ENCODE data around the gene PLCB4. TPM values are rescaled to one million over a fixed set of nuclear protein-coding genes. Genes with fewer than 3 reads are reported as not detected.

PLCB4 gene
- total RNA-seq, 4 donors from 2014 or later, result 3.5 to 30.5 (median 17.5) TPM

GRCh38 chr20:9428292-9428607 lies 359.4 kb downstream of the PLCB4 start:
- peaks cover 0 to 18% (median 0%) of the 10 kb centered on the region in 3 donors for H3K36me3 ChIP-seq
- TF ChIP-seq POLR2A (IDR thresholded peaks at IDR 0.05), result no peak
- no peak for TF ChIP-seq CTCF (IDR thresholded peaks at IDR 0.05)
- no peaks in the 10 kb centered on the region for H3K9me3 ChIP-seq
- H3K27ac ChIP-seq, result no peak overlapping the region
- no peak overlapping the region for H3K4me3 ChIP-seq
- H3K4me1 ChIP-seq, result no peaks in the 10 kb centered on the region
- DNase-seq, result no peak
- no peaks in the 10 kb centered on the region for H3K27me3 ChIP-seq

- DNase-seq, result no peak
- no peaks in the 10 kb centered on the region for H3K9me3 ChIP-seq
- H3K36me3 ChIP-seq, result peaks cover 0 to 16% (median 0%) of the 10 kb centered on the region in 3 donors
- no peaks in the 10 kb centered on the region for H3K4me1 ChIP-seq
- TF ChIP-seq CTCF (IDR thresholded peaks at IDR 0.05) (no peak), POLR2A (IDR thresholded peaks at IDR 0.05) (no peak)
- H3K4me3 ChIP-seq, result no peak overlapping the region
- no peak overlapping the region for H3K27ac ChIP-seq
- H3K27me3 ChIP-seq, result no peaks in the 10 kb centered on the region
These were observed 370.9 kb downstream of the PLCB4 start for GRCh38 chr20:9439806-9440205.

- H3K36me3 ChIP-seq, result peaks cover 0 to 21% (median 0%) of the 10 kb centered on the region in 3 donors
- no peaks in the 10 kb centered on the region for H3K4me1 ChIP-seq
- H3K9me3 ChIP-seq, result no peaks in the 10 kb centered on the region
- TF ChIP-seq CTCF (IDR thresholded peaks at IDR 0.05) (no peak), POLR2A (IDR thresholded peaks at IDR 0.05) (no peak)
- no peaks in the 10 kb centered on the region for H3K27me3 ChIP-seq
- no peak overlapping the region for H3K4me3 ChIP-seq
- H3K27ac ChIP-seq, result no peak overlapping the region
- DNase-seq, result no peak
These were observed 372.0 kb downstream of the PLCB4 start for GRCh38 chr20:9440892-9441291.

- Histone ChIP-seq H3K9me3 (no peaks in the 10 kb centered on the region), H3K27me3 (no peaks in the 10 kb centered on the region), H3K4me1 (no peaks in the 10 kb centered on the region), H3K4me3 (no peak overlapping the region), H3K27ac (no peak overlapping the region), H3K36me3 (peaks cover 0 to 22% (median 0%) of the 10 kb centered on the region in 3 donors)
- TF ChIP-seq CTCF (IDR thresholded peaks at IDR 0.05), result no peak
- TF ChIP-seq POLR2A (IDR thresholded peaks at IDR 0.05), result no peak
- DNase-seq, result no peak
These were observed 373.1 kb downstream of the PLCB4 start for GRCh38 chr20:9441948-9442347.

- Histone ChIP-seq H3K27ac (no peak overlapping the region), H3K9me3 (no peaks in the 10 kb centered on the region), H3K4me1 (no peaks in the 10 kb centered on the region), H3K4me3 (no peak overlapping the region), H3K27me3 (no peaks in the 10 kb centered on the region), H3K36me3 (peaks cover 0 to 20% (median 0%) of the 10 kb centered on the region in 3 donors)
- DNase-seq, result no peak
- TF ChIP-seq CTCF (IDR thresholded peaks at IDR 0.05) (no peak), POLR2A (IDR thresholded peaks at IDR 0.05) (no peak)
These were observed 374.0 kb downstream of the PLCB4 start for GRCh38 chr20:9442858-9443257.

GRCh38 chr20:9444921-9445320 lies 376.0 kb downstream of the PLCB4 start:
- TF ChIP-seq POLR2A (IDR thresholded peaks at IDR 0.05) (no peak), CTCF (IDR thresholded peaks at IDR 0.05) (no peak)
- Histone ChIP-seq H3K27me3 (no peaks in the 10 kb centered on the region), H3K9me3 (no peaks in the 10 kb centered on the region), H3K4me1 (no peaks in the 10 kb centered on the region), H3K4me3 (no peak overlapping the region), H3K27ac (no peak overlapping the region), H3K36me3 (peaks cover 0 to 8% (median 0%) of the 10 kb centered on the region in 3 donors)
- DNase-seq, result no peak
